Measurements from ENCODE around the gene BST2. TPM values are rescaled to one million over a fixed set of nuclear protein-coding genes. Genes with fewer than 3 reads are reported as not detected.
A peak's percentile ranks its signal among the peaks of the same experiment; 100 is the strongest.

The BST2 gene, protein sequence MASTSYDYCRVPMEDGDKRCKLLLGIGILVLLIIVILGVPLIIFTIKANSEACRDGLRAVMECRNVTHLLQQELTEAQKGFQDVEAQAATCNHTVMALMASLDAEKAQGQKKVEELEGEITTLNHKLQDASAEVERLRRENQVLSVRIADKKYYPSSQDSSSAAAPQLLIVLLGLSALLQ
- total RNA-seq (10 to 100 TPM; 16.1 to 16.8 TPM), total RNA-seq (9.1 to 96.5 (median 27.0) reads per million in 172 experiments)
- polyA plus RNA-seq (2013, experiment 1 of 2): 87.1 TPM
- polyA plus RNA-seq (2013, experiment 2 of 2): 76.5 TPM

DNA sequence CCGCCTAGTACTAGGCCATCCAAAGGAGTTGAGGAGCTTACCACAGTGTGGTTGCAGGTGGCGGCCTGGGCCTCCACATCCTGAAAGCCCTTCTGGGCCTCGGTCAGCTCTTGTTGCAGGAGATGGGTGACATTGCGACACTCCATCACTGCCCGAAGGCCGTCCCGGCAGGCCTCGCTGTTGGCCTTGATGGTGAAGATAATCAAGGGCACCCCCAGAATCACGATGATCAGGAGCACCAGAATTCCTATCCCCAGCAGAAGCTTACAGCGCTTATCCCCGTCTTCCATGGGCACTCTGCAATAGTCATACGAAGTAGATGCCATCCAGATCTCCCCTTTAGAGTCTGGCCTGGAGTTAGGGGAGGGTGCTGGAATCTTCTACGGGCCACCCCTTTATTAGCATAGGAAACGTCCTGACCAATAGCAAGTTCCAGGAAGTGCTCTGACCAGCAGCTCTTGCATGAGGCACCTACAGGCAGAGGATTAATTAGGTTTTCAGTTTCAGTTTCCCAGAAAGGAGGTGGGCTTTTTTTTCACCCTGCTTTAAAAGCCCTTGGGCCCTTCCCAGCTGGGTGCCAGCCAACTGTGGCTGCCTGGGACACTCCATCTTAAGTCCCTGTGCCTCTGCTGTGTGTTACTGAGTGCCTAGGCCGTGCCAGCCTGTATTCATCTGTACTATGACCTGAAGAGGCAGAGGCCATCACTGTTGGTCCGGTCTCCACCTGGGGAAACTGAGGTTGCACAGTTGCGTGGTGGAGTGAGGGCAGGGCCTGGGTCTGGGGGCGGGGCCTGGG is at the start of gene BST2:
Gene BST2 (minus strand): TSS at position 381 of the 796 bp plus-strand sequence. CDS start 55 bp downstream, at position 326.
- Histone ChIP-seq H3K27ac (ENCODE audit: low read depth in 1 of 2, low read length in 2 of 2) (peak within 1 kb of the TSS; percentile 71 to 78), H3K9me3 (ENCODE audit: control insufficient read depth in 1 of 2, insufficient read depth in 1 of 2, low read length in 2 of 2) (no peaks in the 10 kb centered on the region), H3K27me3 (ENCODE audit: control insufficient read depth in 1 of 2, insufficient read depth in 2 of 2, low read length in 2 of 2) (no peaks in the 10 kb centered on the region), H3K4me1 (ENCODE audit: insufficient read depth, low read length) (peaks cover 63% of the 10 kb centered on the region), H3K36me3 (ENCODE audit: insufficient read depth, low read length) (peaks cover 16% of the 10 kb centered on the region), H3K4me3 (ENCODE audit: low read length) (peak within 1 kb of the TSS; percentile 72)
- Mint-ChIP-seq H3K36me3 (ENCODE audit: low read depth) (peaks cover 5% of the 10 kb centered on the region), H3K4me3 (peak within 1 kb of the TSS; percentile 95), H3K27ac (peak within 1 kb of the TSS; percentile 86), H3K27me3 (no peaks in the 10 kb centered on the region), H3K4me1 (ENCODE audit: low read depth) (peaks cover 41% of the 10 kb centered on the region), H3K9me3 (no peaks in the 10 kb centered on the region)
- no peak for TF ChIP-seq CTCF (IDR thresholded peaks at IDR 0.05)
- POLR2A ChIA-PET: interaction anchor here (1.0 to 3.0 kb wide), 8 partner anchors 10 to 96 kb away, joined by 3 to 26 read pairs (median 4); partner anchors contain the start of genes CCDC194, DDA1 and MVB12A
- DNase-seq: peak in 11 of 14 experiments; percentile 17 to 90 (median 53)
- ATAC-seq (ENCODE audit: poor library complexity): peak; percentile 79
- CTCF ChIA-PET: interaction anchor here (1.2 to 2.5 kb wide), 5 partner anchors 14 to 100 kb away, joined by 4 to 8 read pairs (median 4); partner anchors contain the start of genes MVB12A and TMEM221
- intact Hi-C loops (cut with DNase I, micrococcal nuclease): no loop called here

DNA sequence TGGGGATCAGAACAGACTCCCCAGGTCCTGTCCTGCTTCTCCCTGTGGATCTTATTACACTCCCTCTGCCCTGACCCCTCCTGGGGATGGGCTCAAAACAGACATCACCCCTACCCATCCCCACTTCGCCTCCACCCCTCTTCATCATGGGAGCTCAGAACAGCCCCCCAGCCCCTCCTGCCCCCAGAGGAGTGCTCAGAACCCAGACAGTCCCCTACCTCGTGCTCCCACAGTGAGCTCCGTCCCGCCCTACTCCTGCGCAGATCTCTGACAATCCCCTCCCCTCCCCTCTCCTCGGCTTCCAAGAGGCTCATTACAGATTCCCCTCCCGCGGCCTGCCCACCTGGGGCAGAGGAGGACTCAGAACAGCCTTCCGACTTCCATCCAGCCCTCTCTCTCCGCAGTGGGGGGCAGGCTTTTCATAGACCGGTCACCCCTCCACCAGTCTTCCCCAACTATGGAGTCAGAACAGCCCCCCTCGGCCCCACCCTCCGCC is 49.2 kb upstream of the BST2 start:
- TF ChIP-seq CTCF (IDR thresholded peaks at IDR 0.05): no peak
- Histone ChIP-seq H3K27ac (ENCODE audit: low read depth in 1 of 2, low read length in 2 of 2) (no peak overlapping the region), H3K9me3 (ENCODE audit: control insufficient read depth in 1 of 2, insufficient read depth in 1 of 2, low read length in 2 of 2) (peaks cover 0 to 9% of the 10 kb centered on the region in 2 experiments), H3K4me3 (ENCODE audit: low read length) (no peak overlapping the region), H3K4me1 (ENCODE audit: insufficient read depth, low read length) (peaks cover 16% of the 10 kb centered on the region), H3K36me3 (ENCODE audit: insufficient read depth, low read length) (no peaks in the 10 kb centered on the region), H3K27me3 (ENCODE audit: control insufficient read depth in 1 of 2, insufficient read depth in 2 of 2, low read length in 2 of 2) (peaks cover 28 to 30% of the 10 kb centered on the region in 2 experiments)
- Mint-ChIP-seq H3K4me3 (no peak overlapping the region), H3K27me3 (peaks cover 69% of the 10 kb centered on the region), H3K36me3 (ENCODE audit: low read depth) (no peaks in the 10 kb centered on the region), H3K4me1 (ENCODE audit: low read depth) (peaks cover 22% of the 10 kb centered on the region), H3K9me3 (no peaks in the 10 kb centered on the region), H3K27ac (no peak overlapping the region)
- ChIA-PET POLR2A (no interaction called here), CTCF (interaction anchor here (1.1 to 1.3 kb wide), 3 partner anchors 11 to 405 kb away, joined by 3 to 4 read pairs (median 3); partner anchors contain the start of gene RPL18A)
- no peak for ATAC-seq (ENCODE audit: poor library complexity)
- intact Hi-C loops (cut with DNase I, micrococcal nuclease): loop anchor here in 1 of 2 experiments (5.0 kb wide), 1 partner anchor 118 kb away; no protein-coding TSS in a partner anchor
- DNase-seq: peak in 1 of 14 experiments; percentile 30

- intact Hi-C loops (cut with DNase I, micrococcal nuclease): loop anchor here in 1 of 2 experiments (5.0 kb wide), 1 partner anchor 120 kb away; no protein-coding TSS in a partner anchor
- POLR2A ChIA-PET: no interaction called here
Observed at GRCh38 chr19:17451820-17452219, 46.4 kb upstream of the BST2 start.

More at GRCh38 chr19:17451820-17452219, 46.4 kb upstream of the BST2 start:
- H3K9me3 Mint-ChIP-seq: no peaks in the 10 kb centered on the region
- no peak overlapping the region for H3K4me3 Mint-ChIP-seq
- peaks cover 22% of the 10 kb centered on the region for H3K4me1 Mint-ChIP-seq (ENCODE audit: low read depth)
- peaks cover 62% of the 10 kb centered on the region for H3K27me3 Mint-ChIP-seq
- H3K36me3 Mint-ChIP-seq (ENCODE audit: low read depth): no peaks in the 10 kb centered on the region
- DNase-seq: no peak
- ATAC-seq (ENCODE audit: poor library complexity): no peak
- H3K9me3 ChIP-seq (ENCODE audit: control insufficient read depth in 1 of 2, insufficient read depth in 1 of 2, low read length in 2 of 2): peaks cover 0 to 9% of the 10 kb centered on the region in 2 experiments
- peaks cover 26% of the 10 kb centered on the region for H3K4me1 ChIP-seq (ENCODE audit: insufficient read depth, low read length)
- no peaks in the 10 kb centered on the region for H3K36me3 ChIP-seq (ENCODE audit: insufficient read depth, low read length)
- peaks cover 17 to 23% of the 10 kb centered on the region in 2 experiments for H3K27me3 ChIP-seq (ENCODE audit: control insufficient read depth in 1 of 2, insufficient read depth in 2 of 2, low read length in 2 of 2)
- H3K27ac ChIP-seq (ENCODE audit: low read depth in 1 of 2, low read length in 2 of 2): no peak overlapping the region
- CTCF ChIA-PET: no interaction called here
- no peak overlapping the region for H3K27ac Mint-ChIP-seq
- H3K4me3 ChIP-seq (ENCODE audit: low read length): no peak overlapping the region
- TF ChIP-seq CTCF (IDR thresholded peaks at IDR 0.05): no peak

Data from CD4-positive, alpha-beta T cell (primary cell).